HEK293T (cell line): ENCODE data around the gene PYGB.

Source experiments
- CTCF ChIA-PET: fragments of 350-600 bp; formaldehyde crosslinking; extraction: SDS; loops from one replicate; lab custom pipeline; 2021; ENCODE audit warnings: antibody characterized with exemption, inconsistent platforms; lab: Yijun Ruan, JAX
- POLR2A ChIA-PET: fragments of 350-600 bp; formaldehyde crosslinking; extraction: SDS; loops from one replicate; lab custom pipeline; 2020; ENCODE audit warnings: antibody characterized with exemption, inconsistent platforms; lab: Yijun Ruan, JAX
- DNase-seq: peaks from one replicate; pipeline ENCODE4 v3.0.0; 2012; ENCODE audit warnings: mixed read lengths; ENCODE audit errors: extremely low spot score
- ARNT ChIP-seq: fragments of 450-650 bp; IDR thresholded peaks from 2 replicates; pipeline ENCODE4 v1.6.1; 2017; ENCODE audit warnings: mild to moderate bottlenecking
- BHLHE40 ChIP-seq: fragments of 450-650 bp; IDR thresholded peaks from 2 replicates; pipeline ENCODE4 v1.6.1; 2016; ENCODE audit warnings: mild to moderate bottlenecking, moderate library complexity, borderline replicate concordance
- CTBP1 ChIP-seq: fragments of 450-650 bp; IDR thresholded peaks from 2 replicates; pipeline ENCODE4 v1.6.1; 2016; ENCODE audit warnings: borderline replicate concordance
- ELF4 ChIP-seq: fragments of 450-650 bp; IDR thresholded peaks from 2 replicates; pipeline ENCODE4 v1.6.1; 2017; ENCODE audit warnings: antibody characterized with exemption
- FOXA1 ChIP-seq: fragments of 450-650 bp; IDR thresholded peaks from 2 replicates; pipeline ENCODE4 v1.6.1; 2016; ENCODE audit warnings: mild to moderate bottlenecking
- FOXK2 ChIP-seq: fragments of 450-650 bp; IDR thresholded peaks from 2 replicates; pipeline ENCODE4 v1.6.1; 2016; ENCODE audit warnings: mild to moderate bottlenecking
- FOXM1 ChIP-seq: fragments of 450-650 bp; IDR thresholded peaks from 2 replicates; pipeline ENCODE4 v1.6.1; 2017; ENCODE audit warnings: mild to moderate bottlenecking, borderline replicate concordance
- HDGF ChIP-seq: fragments of 450-650 bp; IDR thresholded peaks from 2 replicates; pipeline ENCODE4 v1.6.1; 2017; ENCODE audit warnings: antibody characterized with exemption, borderline replicate concordance
- L3MBTL2 ChIP-seq: fragments of 450-650 bp; conservative IDR thresholded peaks from 2 replicates; pipeline ENCODE4 v1.6.1; 2016; ENCODE audit warnings: mild to moderate bottlenecking
- LEF1 ChIP-seq: fragments of 450-650 bp; IDR thresholded peaks from 2 replicates; pipeline ENCODE4 v1.6.1; 2017; ENCODE audit warnings: mild to moderate bottlenecking, borderline replicate concordance
- NFRKB ChIP-seq: fragments of 450-650 bp; IDR thresholded peaks from 2 replicates; pipeline ENCODE4 v1.6.1; 2016; ENCODE audit warnings: mild to moderate bottlenecking, moderate library complexity
- PKNOX1 ChIP-seq: fragments of 450-650 bp; IDR thresholded peaks from 2 replicates; pipeline ENCODE4 v1.6.1; 2016
- SP1 ChIP-seq: fragments of 450-650 bp; IDR thresholded peaks from 2 replicates; pipeline ENCODE4 v1.6.1; 2017
- SUZ12 ChIP-seq: fragments of 450-650 bp; IDR thresholded peaks from 2 replicates; pipeline ENCODE4 v1.6.1; 2016; ENCODE audit warnings: mild to moderate bottlenecking
- TARDBP ChIP-seq: fragments of 450-650 bp; IDR thresholded peaks from 2 replicates; pipeline ENCODE4 v1.6.1; 2016
- ZNF384 ChIP-seq: fragments of 450-650 bp; IDR thresholded peaks from 2 replicates; pipeline ENCODE4 v1.6.1; 2016

The PYGB gene

DNA sequence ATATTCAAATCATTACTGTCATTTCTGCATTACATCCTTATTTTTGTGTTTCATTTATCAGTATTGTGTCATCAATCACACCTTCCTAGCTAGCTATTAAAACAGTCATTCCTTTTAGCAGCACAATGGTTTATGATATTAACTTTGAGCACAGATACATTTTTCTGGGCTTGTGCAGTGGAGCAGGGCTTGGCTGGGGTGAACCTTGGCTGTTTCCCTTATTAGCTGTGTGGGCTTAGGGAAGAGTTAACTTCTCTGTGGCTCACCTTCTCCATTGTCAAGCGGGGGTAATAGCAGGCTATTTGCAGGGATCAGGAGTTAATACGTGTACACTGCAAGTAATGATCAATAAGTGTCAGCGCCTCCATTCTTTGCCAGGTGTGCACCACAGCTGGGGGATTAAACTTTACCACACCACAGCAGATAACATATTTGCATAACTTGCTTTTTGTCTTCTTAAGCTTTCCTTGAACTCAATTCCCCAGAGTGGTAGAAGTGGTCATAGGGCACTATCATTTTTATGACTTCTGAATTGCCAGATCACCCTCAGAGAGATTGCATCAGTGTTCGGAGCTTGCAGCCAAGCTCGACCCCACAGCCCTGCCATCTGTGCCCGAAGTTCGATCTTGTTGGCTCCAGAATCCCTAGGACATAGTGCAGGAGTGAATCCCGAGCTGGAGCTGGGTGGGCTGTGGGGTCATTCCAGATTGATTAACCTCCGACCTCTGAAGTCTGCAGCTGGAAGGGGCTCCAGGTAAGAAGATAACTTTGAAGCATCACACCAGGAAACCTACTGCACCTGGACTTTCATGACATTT is 1.5 kb upstream of the PYGB start:
- CTCF ChIA-PET: interaction anchor here (0.6 to 2.2 kb wide), 6 partner anchors 10 to 273 kb away, joined by 3 to 8 read pairs (median 4); no protein-coding TSS in a partner anchor
- POLR2A ChIA-PET: interaction anchor here (0.9 to 3.3 kb wide), 11 partner anchors 10 to 161 kb away, joined by 3 to 22 read pairs (median 9); partner anchors contain the start of genes ENTPD6 and GINS1
- no peak for DNase-seq
- TF ChIP-seq ARNT (no peak), CTBP1 (no peak), SUZ12 (no peak), HDGF (no peak), ELF4 (no peak), FOXA1 (no peak), SP1 (no peak), PKNOX1 (no peak)

- CTCF ChIA-PET: interaction anchor here (0.9 to 2.2 kb wide), 5 partner anchors 11 to 49 kb away, joined by 3 to 8 read pairs (median 4); no protein-coding TSS in a partner anchor
Observed at GRCh38 chr20:25247000-25247517, 826 bp upstream of the PYGB start.

DNA sequence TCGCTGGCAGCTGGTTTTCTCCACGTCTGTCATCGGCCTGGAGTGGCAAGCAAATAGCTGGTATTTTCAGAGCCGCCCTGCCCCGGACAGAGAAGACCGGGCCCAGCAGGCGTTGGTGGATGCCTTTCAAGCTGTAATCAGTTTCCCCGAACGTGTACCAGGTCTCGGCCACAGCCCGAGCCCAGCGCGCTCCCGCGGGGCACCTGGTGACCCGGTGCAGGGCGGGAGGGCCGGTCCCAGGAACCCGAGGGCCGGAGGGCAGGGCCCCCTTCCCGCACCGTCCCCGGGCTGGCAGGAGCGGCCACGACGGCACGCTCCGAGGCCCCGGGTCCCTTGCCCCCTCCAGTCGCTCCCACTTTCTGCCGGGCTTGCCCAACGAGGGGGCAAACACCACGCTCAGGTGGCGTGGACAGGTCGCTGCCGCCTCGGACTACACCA is 348 bp upstream of the PYGB start:
- POLR2A ChIA-PET: interaction anchor here (0.7 to 3.3 kb wide), 15 partner anchors 8 to 160 kb away, joined by 3 to 22 read pairs (median 7); partner anchors contain the start of genes ABHD12, ENTPD6 and GINS1
- no peak for DNase-seq
- CTCF ChIA-PET: interaction anchor here (0.9 to 2.2 kb wide), 5 partner anchors 12 to 49 kb away, joined by 3 to 8 read pairs (median 4); no protein-coding TSS in a partner anchor
- TF ChIP-seq PKNOX1 (no peak), SP1 (no peak), L3MBTL2 (no peak), HDGF (no peak), FOXK2 (no peak), TARDBP (no peak), BHLHE40 (no peak), FOXA1 (no peak), ARNT (no peak), ELF4 (no peak), ZNF384 (no peak), FOXM1 (no peak), LEF1 (no peak), SUZ12 (no peak)

More at GRCh38 chr20:25247000-25247517, 826 bp upstream of the PYGB start:
- DNase-seq: peak; percentile 49
- POLR2A ChIA-PET: interaction anchor here (0.9 to 3.3 kb wide), 12 partner anchors 10 to 160 kb away, joined by 3 to 22 read pairs (median 8); partner anchors contain the start of genes ABHD12, ENTPD6 and GINS1
- TF ChIP-seq FOXA1 (no peak), ARNT (no peak), LEF1 (no peak), NFRKB (no peak), HDGF (no peak), SP1 (no peak), FOXK2 (no peak), ZNF384 (no peak), CTBP1 (no peak), PKNOX1 (no peak), BHLHE40 (no peak), SUZ12 (no peak), L3MBTL2 (no peak), FOXM1 (no peak)

DNA sequence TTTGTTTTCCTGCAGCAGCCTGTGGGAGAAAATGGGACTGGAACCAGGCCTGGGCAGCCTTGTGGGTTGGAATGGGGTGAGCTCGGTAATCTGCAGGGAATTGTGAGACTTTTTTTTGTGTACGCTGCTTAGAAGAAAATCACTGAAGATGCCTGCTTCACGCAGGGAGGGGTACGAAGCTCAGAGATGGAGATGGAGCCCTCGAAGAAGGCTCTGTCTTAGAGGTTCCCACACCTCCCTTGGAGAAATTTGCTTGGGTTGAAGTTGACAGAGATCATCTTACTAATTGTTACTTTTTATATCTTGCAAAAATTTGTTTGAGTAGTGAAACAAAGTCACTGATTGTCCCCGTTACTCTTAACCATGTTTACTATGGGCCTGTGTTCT is 894 bp downstream of the PYGB start:
- POLR2A ChIA-PET: interaction anchor here (0.8 to 3.3 kb wide), 4 partner anchors 12 to 45 kb away, joined by 3 to 22 read pairs (median 8); no protein-coding TSS in a partner anchor
- TF ChIP-seq FOXM1: no peak
- no peak for TF ChIP-seq PKNOX1
- TF ChIP-seq BHLHE40: no peak
- DNase-seq: no peak
- CTCF ChIA-PET: interaction anchor here (1.2 to 2.2 kb wide), 2 partner anchors 16 to 253 kb away, joined by 4 to 8 read pairs; no protein-coding TSS in a partner anchor

GRCh38 chr20:25249198-25249931 is 1.5 kb downstream of the PYGB start:
- ChIA-PET POLR2A (interaction anchor here (0.8 to 3.3 kb wide), 4 partner anchors 13 to 46 kb away, joined by 3 to 22 read pairs (median 8); no protein-coding TSS in a partner anchor), CTCF (interaction anchor here (1.2 kb wide), 1 partner anchor 254 kb away, joined by 4 read pairs; no protein-coding TSS in a partner anchor)
- no peak for DNase-seq
- TF ChIP-seq HDGF (no peak), LEF1 (no peak), BHLHE40 (no peak), SP1 (no peak), L3MBTL2 (no peak), FOXM1 (no peak), FOXK2 (no peak), ELF4 (no peak), NFRKB (no peak), TARDBP (no peak), PKNOX1 (no peak), FOXA1 (no peak), CTBP1 (no peak), ARNT (no peak), SUZ12 (no peak), ZNF384 (no peak)
